Neutrophil (primary cell): Measurements from ENCODE around the gene OR1L8.

Experiments used
- H3K27ac ChIP-seq: fragments of 200-600 bp; sonication (generic); 2 replicates; pipeline ENCODE4 v1.5.1; 2016; ENCODE audit warnings: mild to moderate bottlenecking, moderate library complexity
- H3K27me3 ChIP-seq: fragments of 200-600 bp; sonication (generic); 2 replicates; pipeline ENCODE4 v1.6.0; 2016; ENCODE audit warnings: mild to moderate bottlenecking
- H3K36me3 ChIP-seq: fragments of 200-600 bp; sonication (generic); 2 replicates; pipeline ENCODE4 v1.5.1; 2017
- H3K4me1 ChIP-seq, 2 experiments: fragments of 200-600 bp in 1 of 2; sonication (generic) in 1 of 2; 1 replicate in 1 of 2; 2 replicates in 1 of 2; pipeline versions ENCODE4 v1.5.1 to v1.6.1; 2013 to 2016; ENCODE audit warnings: low read depth in 1 of 2, low read length in 1 of 2, mild to moderate bottlenecking in 1 of 2, moderate library complexity in 1 of 2; ENCODE audit not compliant: control insufficient read depth in 1 of 2, insufficient read depth in 1 of 2
- H3K4me3 ChIP-seq, 2 experiments: fragments of 200-600 bp in 1 of 2; sonication (generic) in 1 of 2; 1 replicate in 1 of 2; 2 replicates in 1 of 2; pipeline ENCODE4 v1.5.1; 2013 to 2016; ENCODE audit warnings: low read depth in 1 of 2, low read length in 1 of 2, mild to moderate bottlenecking in 1 of 2, moderate library complexity in 1 of 2
- H3K9me3 ChIP-seq: fragments of 200-600 bp; sonication (generic); 2 replicates; pipeline ENCODE4 v1.5.1; 2016
- CTCF ChIP-seq: fragments of 200-600 bp; sonication (generic); IDR thresholded peaks from 2 replicates; pipeline ENCODE4 v1.5.1; 2016; ENCODE audit warnings: antibody characterized with exemption

OR1L8 gene

GRCh38 chr9:122527193-122527592, 56.0 kb downstream of the OR1L8 start, which contains the start of gene OR1N1:
Gene OR1N1 (minus strand): TSS chr9:122527293. CDS start chr9:122527293, 0 bp downstream.
- H3K4me3 ChIP-seq: no peak within 1 kb of the TSS
- H3K36me3 ChIP-seq: no peaks in the 10 kb centered on the region
- H3K27ac ChIP-seq: no peak within 1 kb of the TSS
- no peaks in the 10 kb centered on the region for H3K4me1 ChIP-seq
- no peaks in the 10 kb centered on the region for H3K9me3 ChIP-seq
- TF ChIP-seq CTCF: no peak
- H3K27me3 ChIP-seq: peaks cover 7% of the 10 kb centered on the region

GRCh38 chr9:122526602-122527001, 56.6 kb downstream of the OR1L8 start:
- Histone ChIP-seq H3K4me1 (no peaks in the 10 kb centered on the region), H3K36me3 (no peaks in the 10 kb centered on the region), H3K9me3 (no peaks in the 10 kb centered on the region), H3K4me3 (no peak overlapping the region), H3K27me3 (peaks cover 7% of the 10 kb centered on the region), H3K27ac (no peak overlapping the region)
- TF ChIP-seq CTCF: no peak

DNA sequence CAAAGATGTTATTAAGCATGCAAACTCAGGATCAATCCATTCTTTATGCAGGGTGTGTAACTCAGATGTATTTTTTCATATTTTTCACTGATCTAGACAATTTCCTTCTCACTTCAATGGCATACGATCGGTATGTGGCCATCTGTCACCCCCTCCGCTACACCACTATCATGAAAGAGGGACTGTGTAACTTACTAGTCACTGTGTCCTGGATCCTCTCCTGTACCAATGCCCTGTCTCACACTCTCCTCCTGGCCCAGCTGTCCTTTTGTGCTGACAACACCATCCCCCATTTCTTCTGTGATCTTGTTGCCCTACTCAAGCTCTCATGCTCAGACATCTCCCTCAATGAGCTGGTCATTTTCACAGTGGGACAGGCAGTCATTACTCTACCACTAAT, 63.8 kb downstream of the OR1L8 start:
- no peaks in the 10 kb centered on the region for H3K36me3 ChIP-seq
- no peak overlapping the region for H3K27ac ChIP-seq
- H3K27me3 ChIP-seq: peaks cover 13% of the 10 kb centered on the region
- no peaks in the 10 kb centered on the region for H3K9me3 ChIP-seq
- no peak for TF ChIP-seq CTCF
- no peak overlapping the region for H3K4me3 ChIP-seq
- H3K4me1 ChIP-seq: no peaks in the 10 kb centered on the region

- TF ChIP-seq CTCF: no peak
- Histone ChIP-seq H3K27ac (no peak within 1 kb of the TSS), H3K9me3 (no peaks in the 10 kb centered on the region), H3K36me3 (no peaks in the 10 kb centered on the region), H3K4me3 (no peak within 1 kb of the TSS), H3K27me3 (peaks cover 7% of the 10 kb centered on the region), H3K4me1 (no peaks in the 10 kb centered on the region)
These were observed 64.3 kb downstream of the OR1L8 start, which contains the start of gene OR1J4 for GRCh38 chr9:122518841-122519240. Gene OR1J4 (plus strand): TSS chr9:122519141. CDS start chr9:122519141, 0 bp downstream.

- TF ChIP-seq CTCF: no peak
- Histone ChIP-seq H3K4me3 (no peak overlapping the region), H3K36me3 (no peaks in the 10 kb centered on the region), H3K27ac (no peak overlapping the region), H3K4me1 (no peaks in the 10 kb centered on the region), H3K27me3 (peaks cover 9% of the 10 kb centered on the region), H3K9me3 (no peaks in the 10 kb centered on the region)
These were observed 65.0 kb downstream of the OR1L8 start for GRCh38 chr9:122518226-122518625.
